GM19452 (cell line): ENCODE results near the gene CNOT1.

ENCODE experiments used
- ATAC-seq: cut with Tn5 transposase; IDR thresholded peaks from one replicate; pipeline ENCODE4 v1.9.1; 2021; ENCODE audit not compliant: unreplicated experiment

CNOT1 gene

DNA sequence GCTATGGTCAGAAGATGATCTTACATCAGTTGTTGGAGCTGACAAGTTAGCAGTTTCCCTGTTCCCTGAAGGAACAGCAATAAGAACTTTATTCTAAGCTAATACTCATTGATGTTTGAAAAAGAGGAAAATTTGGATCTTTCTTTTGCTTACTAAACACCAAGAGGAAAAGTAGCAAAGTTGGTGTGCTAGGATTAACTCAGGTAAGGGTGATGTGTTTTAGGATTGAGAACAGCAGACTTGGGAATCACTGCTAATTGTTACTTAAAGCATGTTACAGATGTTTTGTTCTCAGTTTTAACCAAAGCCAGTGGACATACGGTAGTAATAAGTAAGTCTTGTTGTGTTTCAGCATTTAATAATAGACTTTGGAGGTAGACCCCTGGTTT is 110.7 kb downstream of the CNOT1 start:
- ATAC-seq: no peak

GRCh38 chr16:58518083-58518979 is 111.3 kb downstream of the CNOT1 start:
- peak; percentile 47 for ATAC-seq

GRCh38 chr16:58516768-58517107 is 112.9 kb downstream of the CNOT1 start:
- ATAC-seq: no peak

GRCh38 chr16:58515871-58516767 is 113.5 kb downstream of the CNOT1 start:
- peak; percentile 11 for ATAC-seq

GRCh38 chr16:58515125-58515870 is 114.3 kb downstream of the CNOT1 start, which contains the start of gene SETD6:
TSS of gene SETD6 (plus strand) at chr16:58515517. CDS start at chr16:58515538, 21 bp downstream.
- ATAC-seq: peak; percentile 67

DNA sequence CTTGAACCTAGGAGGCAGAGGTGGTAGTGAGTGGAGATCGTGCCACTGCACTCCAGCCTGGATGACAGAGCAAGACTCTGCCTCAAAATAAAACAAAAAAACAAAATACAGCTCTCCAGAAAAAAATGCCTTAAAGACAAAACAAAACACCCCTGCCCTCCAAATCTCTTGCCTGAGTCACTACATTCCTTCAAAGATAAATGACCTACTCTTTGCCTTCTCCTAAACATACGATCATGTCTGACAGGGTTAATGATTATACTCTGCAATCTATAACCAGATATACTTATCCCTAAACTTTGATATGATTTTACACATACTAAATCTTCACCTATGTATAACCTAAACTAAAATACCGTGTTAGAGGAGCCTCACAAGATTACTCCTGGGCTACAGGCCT is 115.8 kb downstream of the CNOT1 start:
- no peak for ATAC-seq

GRCh38 chr16:58511933-58512815 is 117.5 kb downstream of the CNOT1 start:
- ATAC-seq: peak; percentile 44

DNA sequence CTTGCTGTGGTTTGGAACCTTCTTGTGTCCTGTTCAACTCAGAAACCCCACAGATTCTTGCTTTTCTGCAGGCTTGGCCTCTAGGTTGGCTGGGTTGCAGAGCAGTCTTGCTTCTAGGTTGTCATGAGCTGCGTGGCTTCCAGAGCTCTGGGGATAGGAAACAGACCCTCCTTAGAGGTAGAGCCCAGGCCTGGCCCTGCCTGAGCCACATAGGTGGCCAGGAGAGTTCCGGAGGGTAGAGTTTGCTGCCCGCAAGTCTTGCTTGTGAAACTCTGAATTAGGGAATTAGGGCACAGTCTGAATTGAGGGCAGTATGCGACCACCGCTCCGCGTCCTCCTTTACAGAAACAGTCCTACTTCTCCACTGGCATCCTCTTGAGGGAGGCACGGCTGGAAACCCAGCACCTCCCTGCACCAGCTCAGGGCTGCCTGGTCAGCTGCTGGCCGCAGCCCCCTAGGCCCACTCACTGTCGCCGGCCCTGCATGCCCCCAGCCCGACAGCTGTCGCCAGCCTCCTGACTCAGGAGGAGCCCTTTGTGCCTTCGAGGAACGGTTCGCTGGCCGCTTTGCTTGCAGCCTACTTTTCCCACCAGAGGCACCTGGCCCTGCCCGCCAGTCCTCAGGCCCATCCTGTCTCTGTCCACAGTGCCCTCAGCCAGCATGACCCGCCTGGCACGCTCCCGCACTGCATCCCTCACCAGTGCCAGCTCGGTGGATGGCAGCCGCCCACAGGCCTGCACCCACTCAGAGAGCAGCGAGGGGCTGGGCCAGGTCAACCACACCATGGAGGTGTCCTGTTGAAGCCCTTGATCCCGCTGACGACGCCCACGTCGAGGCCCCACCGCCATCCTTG is 118.6 kb downstream of the CNOT1 start:
- ATAC-seq: no peak

DNA sequence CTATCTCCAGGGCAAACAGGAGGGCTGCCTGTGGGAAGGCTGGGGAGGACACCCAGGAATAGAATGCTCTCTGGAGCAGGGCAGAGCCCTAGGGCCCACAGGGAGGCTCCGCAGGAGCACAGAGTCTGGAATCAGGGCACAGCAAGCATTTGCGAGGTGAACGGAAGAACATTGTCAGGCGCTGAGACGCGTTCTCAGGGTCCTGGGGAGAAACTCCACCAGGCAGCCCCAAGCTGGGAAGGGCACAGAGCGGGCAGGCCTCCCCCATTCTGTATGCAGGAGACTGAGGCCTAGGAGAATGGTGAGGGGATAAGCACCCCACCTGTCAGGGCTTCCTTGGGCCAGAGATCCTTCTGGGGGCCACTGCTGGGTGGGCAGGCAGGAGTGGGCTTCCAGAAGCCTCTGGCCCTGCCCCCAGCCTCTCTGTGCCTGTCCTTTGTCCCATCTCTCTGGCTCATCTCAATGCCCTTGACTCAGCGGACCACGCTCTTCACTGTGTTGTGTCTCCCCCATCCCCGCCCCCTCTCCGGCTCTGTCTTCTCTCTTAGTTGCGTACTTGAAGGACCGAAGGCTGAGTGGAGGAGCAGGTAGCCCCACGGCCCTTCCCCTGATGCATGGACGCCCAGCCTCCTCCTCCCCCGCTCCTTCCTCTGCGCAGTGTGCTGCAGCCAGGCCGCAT is 119.4 kb downstream of the CNOT1 start:
- ATAC-seq: no peak

- no peak for ATAC-seq
Measured at GRCh38 chr16:58509256-58510096, 120.2 kb downstream of the CNOT1 start.

- no peak for ATAC-seq
Measured at GRCh38 chr16:58508671-58509251, 120.9 kb downstream of the CNOT1 start.

DNA sequence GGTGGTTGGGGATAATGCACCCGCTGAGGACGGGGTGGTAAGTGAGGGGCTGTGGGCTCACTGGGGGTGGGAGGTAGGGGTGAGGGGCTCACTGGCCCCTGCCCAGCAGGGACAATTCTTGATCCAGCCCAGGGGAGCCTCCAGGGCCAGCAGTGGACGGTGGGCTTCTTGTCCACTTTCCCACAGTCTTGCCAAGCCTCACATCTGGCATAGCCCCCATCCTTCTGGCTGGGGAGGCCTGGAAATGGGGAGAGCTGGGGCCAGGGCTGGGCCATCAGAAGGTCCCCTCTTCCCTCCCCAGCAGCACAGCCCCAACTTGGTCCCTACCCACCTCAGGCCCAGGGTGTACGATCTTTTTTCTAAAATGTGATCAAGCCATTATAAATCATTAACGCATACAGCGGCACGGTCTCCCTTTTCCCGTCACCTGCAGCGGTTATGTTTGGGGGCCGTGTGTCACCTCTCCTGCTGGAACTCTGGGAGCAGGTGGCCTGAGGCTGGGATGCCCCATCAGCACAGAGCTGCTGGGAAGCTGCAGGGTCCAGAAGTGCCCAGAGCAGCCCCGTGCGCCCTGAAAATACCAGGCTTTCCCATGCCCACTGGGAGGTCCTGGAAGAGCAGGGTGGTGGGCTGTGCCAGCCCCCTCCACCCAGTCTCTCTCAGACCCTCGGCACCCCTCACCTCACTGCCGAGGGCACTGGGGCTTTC is 121.5 kb downstream of the CNOT1 start:
- ATAC-seq: no peak

DNA sequence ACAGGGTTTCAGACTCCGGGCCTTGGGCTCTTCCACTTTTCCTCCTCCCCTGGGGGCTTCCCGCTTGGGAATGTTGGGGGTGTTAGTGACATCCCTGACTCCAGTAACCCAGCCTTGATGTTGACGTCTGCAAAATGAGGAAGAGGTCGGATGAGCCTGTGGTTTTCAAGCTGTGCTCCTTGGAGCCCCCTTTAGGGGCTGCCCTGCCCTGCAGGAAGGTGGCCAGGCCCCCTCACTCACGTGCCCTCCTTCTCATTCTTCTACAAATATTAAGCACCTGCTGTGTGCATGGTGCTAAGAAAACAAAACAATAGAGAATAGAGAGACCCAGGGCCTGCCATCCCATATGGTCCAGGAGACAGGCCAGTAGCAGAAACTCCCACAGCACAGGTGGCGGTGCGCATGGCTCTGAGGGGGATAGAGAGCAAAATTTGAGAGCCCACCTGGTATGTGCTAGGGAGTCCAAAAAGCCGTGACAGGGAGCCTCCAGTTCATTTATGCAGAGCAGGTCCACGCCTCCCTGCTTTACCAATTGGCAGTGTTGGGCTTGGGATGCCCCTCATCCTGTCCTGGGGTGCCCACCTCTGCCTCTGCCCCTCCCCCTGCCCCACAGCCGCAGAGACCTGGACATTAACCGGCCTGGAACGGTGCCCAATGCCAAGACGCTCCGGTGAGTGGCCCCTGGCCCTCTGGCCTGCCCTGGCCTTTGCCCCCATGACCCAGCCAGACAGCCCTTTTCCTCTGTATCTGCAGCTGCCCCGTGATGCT is 122.2 kb downstream of the CNOT1 start:
- no peak for ATAC-seq

DNA sequence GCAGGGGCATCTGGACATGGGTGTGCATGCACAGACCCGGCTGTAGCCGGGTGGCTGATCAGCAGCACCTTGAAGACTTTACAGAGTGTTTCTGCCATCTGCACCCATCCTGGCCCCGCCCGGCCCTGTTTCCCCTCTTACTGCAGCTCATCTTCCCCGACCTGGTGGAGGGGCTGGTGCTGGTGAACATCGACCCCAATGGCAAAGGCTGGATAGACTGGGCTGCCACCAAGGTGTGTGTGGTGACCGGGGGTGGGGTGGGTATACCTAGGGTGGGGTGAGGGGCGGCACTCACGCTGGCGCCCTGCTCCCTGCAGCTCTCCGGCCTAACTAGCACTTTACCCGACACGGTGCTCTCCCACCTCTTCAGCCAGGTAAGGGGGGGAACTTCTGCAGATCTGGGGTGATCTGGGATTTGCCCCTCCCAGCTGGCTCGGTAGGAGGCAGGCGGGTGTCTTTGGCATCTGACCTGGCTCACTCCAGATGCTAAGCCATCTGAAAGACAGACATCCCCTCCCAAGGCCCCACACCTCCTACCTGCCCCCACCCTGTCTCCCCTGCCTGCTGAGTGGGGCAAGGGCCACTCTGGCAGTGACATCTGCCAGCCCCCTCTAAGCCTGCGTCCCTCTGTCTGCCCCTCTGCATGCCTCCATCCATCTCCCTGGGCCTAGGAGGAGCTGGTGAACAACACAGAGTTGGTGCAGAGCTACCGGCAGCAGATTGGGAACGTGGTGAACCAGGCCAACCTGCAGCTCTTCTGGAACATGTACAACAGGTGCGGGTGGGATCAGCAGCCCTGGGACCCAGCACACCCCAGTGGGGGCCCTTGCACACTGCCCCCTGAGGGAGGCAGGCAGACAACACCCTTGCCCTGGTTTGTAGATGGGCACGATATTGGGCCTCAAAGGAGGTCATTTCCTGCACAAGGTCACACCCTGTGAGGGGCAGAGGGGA is 123.1 kb downstream of the CNOT1 start:
- no peak for ATAC-seq
